Panc1 (cell line): ENCODE data around the gene LINC01488. TPM values are rescaled to one million over a fixed set of nuclear protein-coding genes. Genes with fewer than 3 reads are reported as not detected.

Source experiments
- ATAC-seq: fragments of 200-7000 bp; cut with Tn5 transposase; 2 replicates; pipeline ENCODE4 v1.9.1; 2020; ENCODE audit warnings: mild to moderate bottlenecking, moderate library complexity
- BruUV-seq: library from RNA; stranded (reverse); fragments of 400-500 nt; replicated peaks from 2 replicates; lab custom pipeline; 2021; lab: Mats Ljungman, UMichigan
- CTCF ChIA-PET: fragments of 300-600 bp; sonication (Branson Sonifier 250); formaldehyde crosslinking; loops from one replicate; lab custom pipeline; 2022; ENCODE audit warnings: antibody characterized with exemption; lab: Charles Lee
- POLR2A ChIA-PET: fragments of 300-600 bp; sonication (Branson Sonifier 250); formaldehyde crosslinking; loops from one replicate; lab custom pipeline; 2022; ENCODE audit warnings: antibody characterized with exemption; lab: Charles Lee
- DNase-seq: peaks from one replicate; pipeline ENCODE4 v3.0.0-alpha.2; 2010; ENCODE audit warnings: low read depth, low spot score
- H3K27ac ChIP-seq: 2 replicates; pipeline ENCODE4 v1.5.1; 2011; ENCODE audit warnings: mild to moderate bottlenecking, low read length, inconsistent platforms
- H3K27me3 ChIP-seq: fragments of 200-500 bp; sonication (Bioruptor generic); 2 replicates; pipeline ENCODE4 v1.6.0; 2014; ENCODE audit warnings: low read length, inconsistent platforms; ENCODE audit not compliant: control insufficient read depth, insufficient read depth
- H3K36me3 ChIP-seq: fragments of 200-500 bp; sonication (Bioruptor generic); 2 replicates; pipeline ENCODE4 v1.5.1; 2014; ENCODE audit warnings: inconsistent platforms, mild to moderate bottlenecking, low read length, moderate library complexity; ENCODE audit not compliant: control insufficient read depth, insufficient read depth
- H3K4me1 ChIP-seq: 2 replicates; pipeline ENCODE4 v1.5.1; 2011; ENCODE audit warnings: inconsistent platforms, mild to moderate bottlenecking, low read length, moderate library complexity; ENCODE audit not compliant: control insufficient read depth, insufficient read depth
- H3K4me3 ChIP-seq, 2 experiments: 2 replicates each; pipeline ENCODE4 v1.5.1; 2011 to 2012; ENCODE audit warnings: low read depth in 2 of 2, low read length in 2 of 2, mild to moderate bottlenecking in 2 of 2, inconsistent platforms in 1 of 2, moderate library complexity in 1 of 2
- H3K9me3 ChIP-seq: fragments of 200-500 bp; sonication (Bioruptor generic); 2 replicates; pipeline ENCODE4 v1.5.1; 2014; ENCODE audit warnings: low read depth, mild to moderate bottlenecking, inconsistent platforms, low read length, moderate library complexity; ENCODE audit not compliant: control insufficient read depth, insufficient read depth
- POLR2AphosphoS5 ChIP-seq: IDR thresholded peaks from 2 replicates; pipeline ENCODE4 v1.6.1; 2012; ENCODE audit warnings: mild to moderate bottlenecking, low read depth, low read length, moderate library complexity
- REST ChIP-seq, 2 experiments: IDR thresholded peaks; 2 replicates each; pipeline ENCODE4 v1.6.1; 2011 to 2012; ENCODE audit warnings: low read depth in 2 of 2, control low read depth in 1 of 2, low read length in 1 of 2, mild to moderate bottlenecking in 1 of 2, moderate library complexity in 1 of 2; ENCODE audit not compliant: insufficient read depth in 1 of 2
- SIN3A ChIP-seq: IDR thresholded peaks from 2 replicates; pipeline ENCODE4 v1.6.1; 2012; ENCODE audit warnings: low read depth, mild to moderate bottlenecking, low read length, moderate library complexity, borderline replicate concordance; ENCODE audit not compliant: insufficient read depth
- TCF7L2 ChIP-seq: IDR thresholded peaks from 2 replicates; pipeline ENCODE4 v1.6.1; 2011; ENCODE audit warnings: mild to moderate bottlenecking, low read depth, low read length, inconsistent platforms
- in situ Hi-C: cut with HindIII; loops from 2 replicates; pipeline ENCODE4 v1.10.0; 2016; ENCODE audit warnings: low sequenced_read_pairs, low pct_unique_long_range_greater_than_20kb
- intact Hi-C: fragments of 100-400 bp; cut with micrococcal nuclease; formaldehyde crosslinking; loops from one replicate; pipeline ENCODE4 v1.10.0; 2022; ENCODE audit not compliant: unreplicated experiment
- total RNA-seq: library from RNA; stranded (reverse); gene quantifications from one replicate; pipeline ENCODE4 v1.2.1, GENCODE V29; 2021; ENCODE audit not compliant: unreplicated experiment
- TF ChIP-seq, protein P1 (sequence below): fragments of 450-650 bp; IDR thresholded peaks from 2 replicates; pipeline ENCODE4 v1.5.1; 2017; ENCODE audit warnings: mild to moderate bottlenecking

LINC01488 gene
- total RNA-seq, 1 experiment from 2014 or later: not detected

DNA sequence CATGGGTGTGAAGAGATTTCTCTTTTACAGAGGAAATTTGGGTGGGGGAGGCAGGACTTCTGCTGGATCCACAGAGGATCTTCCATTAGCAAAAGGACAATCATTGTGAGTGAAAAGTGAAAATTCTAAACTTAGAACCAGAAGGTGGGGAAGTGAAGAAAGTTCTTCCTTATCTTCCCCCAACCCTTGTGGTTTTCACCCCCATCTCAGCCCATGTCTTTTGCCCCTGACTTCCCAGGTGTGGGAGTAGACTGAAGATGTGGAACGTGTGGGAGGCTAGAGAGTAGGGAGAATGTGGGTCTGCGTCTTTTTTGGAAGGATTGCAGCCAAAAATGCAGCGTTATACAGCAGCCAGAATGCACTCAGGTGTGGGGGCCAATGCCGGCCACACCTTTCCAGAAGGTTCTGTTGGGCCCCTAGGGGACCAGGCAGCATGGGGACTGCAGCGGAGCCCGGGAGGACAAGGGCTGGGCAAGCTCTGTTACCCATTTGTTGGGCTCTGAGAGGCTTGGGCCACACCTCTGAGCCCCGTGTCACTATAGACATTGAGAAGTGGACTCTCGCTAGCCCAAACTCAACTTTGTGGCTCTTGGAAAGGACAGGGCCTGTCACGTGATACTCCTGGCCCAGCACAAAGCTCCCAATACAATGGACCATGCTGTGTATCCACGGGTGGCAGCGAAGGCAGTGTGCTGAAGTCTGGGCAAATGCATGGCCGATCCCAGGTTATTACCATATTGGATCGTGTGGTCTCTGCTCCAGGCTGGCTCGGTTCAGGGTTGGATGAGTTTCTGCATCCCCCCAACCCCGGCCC lies 32.8 kb upstream of the LINC01488 start:
- no peak overlapping the region for H3K4me3 ChIP-seq
- no peaks in the 10 kb centered on the region for H3K36me3 ChIP-seq
- peak overlapping the region; percentile 25 for H3K27ac ChIP-seq
- no peak for TF ChIP-seq REST (IDR thresholded peaks at IDR 0.05; ENCODE audit: insufficient read depth in 1 of 2, low read depth in 2 of 2, low read length in 1 of 2)
- ChIA-PET POLR2A (interaction anchor here (0.6 kb wide), 1 partner anchor 27 kb away, joined by 5 read pairs; no protein-coding TSS in a partner anchor), CTCF (no interaction called here)
- in situ Hi-C loops: no loop called here
- BruUV-seq: no TSS peak
- DNase-seq (no peak), ATAC-seq (no peak)
- intact Hi-C loops: no loop called here
- H3K27me3 ChIP-seq: no peaks in the 10 kb centered on the region
- peaks cover 33% of the 10 kb centered on the region for H3K4me1 ChIP-seq
- no peaks in the 10 kb centered on the region for H3K9me3 ChIP-seq

DNA sequence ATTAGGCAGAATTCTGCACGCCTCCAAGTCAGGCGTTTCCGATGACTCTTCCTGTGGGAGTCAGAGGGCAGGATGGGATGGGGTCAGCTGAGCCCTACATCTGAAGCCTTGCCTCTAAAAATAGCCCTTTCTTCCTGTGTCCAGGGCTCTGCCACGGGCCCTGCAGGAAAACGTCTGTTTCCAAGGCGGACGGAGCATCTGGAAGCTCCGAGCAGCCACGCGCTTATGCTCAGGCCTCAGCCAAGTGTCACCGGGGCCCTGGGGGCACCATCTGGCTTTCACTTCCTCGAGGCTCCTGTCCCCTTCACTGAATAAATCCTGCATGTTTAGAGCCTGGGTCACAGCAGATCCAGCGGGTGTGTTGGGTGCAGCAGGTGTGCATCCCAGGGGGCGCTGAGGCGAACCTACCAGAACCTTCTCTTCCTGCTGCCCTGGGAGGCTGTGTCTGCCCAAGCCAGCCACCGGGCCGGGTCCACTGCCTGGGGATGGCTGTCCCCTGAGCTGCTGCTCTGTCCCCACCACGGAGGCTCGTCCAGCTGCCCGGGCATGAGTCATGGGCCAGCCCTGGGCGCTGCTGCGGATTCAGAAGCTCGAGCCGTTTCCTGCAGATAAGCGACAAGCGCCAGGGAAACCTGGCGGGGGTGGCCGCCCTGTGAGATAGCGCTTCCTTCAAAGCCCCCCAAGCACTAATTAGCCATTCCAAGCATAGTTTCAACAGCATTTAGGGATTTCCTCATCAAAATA lies 32.0 kb upstream of the LINC01488 start:
- ATAC-seq: peak; percentile 38
- BruUV-seq: no TSS peak

More for the DNA sequence above, 32.0 kb upstream of the LINC01488 start:
- intact Hi-C loops (no loop called here), in situ Hi-C loops (no loop called here)
- no peaks in the 10 kb centered on the region for H3K27me3 ChIP-seq
- DNase-seq: no peak
- peaks cover 28% of the 10 kb centered on the region for H3K4me1 ChIP-seq
- no peak overlapping the region for H3K27ac ChIP-seq
- ChIA-PET CTCF (interaction anchor here (0.6 kb wide), 1 partner anchor 196 kb away, joined by 3 read pairs; no protein-coding TSS in a partner anchor), POLR2A (interaction anchor here (0.6 kb wide), 1 partner anchor 28 kb away, joined by 5 read pairs; no protein-coding TSS in a partner anchor)
- no peak overlapping the region for H3K4me3 ChIP-seq
- no peaks in the 10 kb centered on the region for H3K9me3 ChIP-seq
- no peaks in the 10 kb centered on the region for H3K36me3 ChIP-seq
- TF ChIP-seq, protein P1, sequence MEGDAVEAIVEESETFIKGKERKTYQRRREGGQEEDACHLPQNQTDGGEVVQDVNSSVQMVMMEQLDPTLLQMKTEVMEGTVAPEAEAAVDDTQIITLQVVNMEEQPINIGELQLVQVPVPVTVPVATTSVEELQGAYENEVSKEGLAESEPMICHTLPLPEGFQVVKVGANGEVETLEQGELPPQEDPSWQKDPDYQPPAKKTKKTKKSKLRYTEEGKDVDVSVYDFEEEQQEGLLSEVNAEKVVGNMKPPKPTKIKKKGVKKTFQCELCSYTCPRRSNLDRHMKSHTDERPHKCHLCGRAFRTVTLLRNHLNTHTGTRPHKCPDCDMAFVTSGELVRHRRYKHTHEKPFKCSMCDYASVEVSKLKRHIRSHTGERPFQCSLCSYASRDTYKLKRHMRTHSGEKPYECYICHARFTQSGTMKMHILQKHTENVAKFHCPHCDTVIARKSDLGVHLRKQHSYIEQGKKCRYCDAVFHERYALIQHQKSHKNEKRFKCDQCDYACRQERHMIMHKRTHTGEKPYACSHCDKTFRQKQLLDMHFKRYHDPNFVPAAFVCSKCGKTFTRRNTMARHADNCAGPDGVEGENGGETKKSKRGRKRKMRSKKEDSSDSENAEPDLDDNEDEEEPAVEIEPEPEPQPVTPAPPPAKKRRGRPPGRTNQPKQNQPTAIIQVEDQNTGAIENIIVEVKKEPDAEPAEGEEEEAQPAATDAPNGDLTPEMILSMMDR: no peak
- TF ChIP-seq SIN3A (no peak), REST (IDR thresholded peaks at IDR 0.05; ENCODE audit: insufficient read depth in 1 of 2, low read depth in 2 of 2, low read length in 1 of 2) (no peak), TCF7L2 (no peak), POLR2AphosphoS5 (no peak)
